GM12872 (cell line): ENCODE data around the gene TEX48.
A peak's percentile ranks its signal among the peaks of the same experiment; 100 is the strongest.

Source experiments
- CTCF ChIP-seq: IDR thresholded peaks from 3 replicates; pipeline ENCODE4 v1.5.1; 2011; ENCODE audit warnings: low read depth, mild to moderate bottlenecking, low read length, moderate library complexity; ENCODE audit not compliant: insufficient read depth

Gene TEX48

DNA sequence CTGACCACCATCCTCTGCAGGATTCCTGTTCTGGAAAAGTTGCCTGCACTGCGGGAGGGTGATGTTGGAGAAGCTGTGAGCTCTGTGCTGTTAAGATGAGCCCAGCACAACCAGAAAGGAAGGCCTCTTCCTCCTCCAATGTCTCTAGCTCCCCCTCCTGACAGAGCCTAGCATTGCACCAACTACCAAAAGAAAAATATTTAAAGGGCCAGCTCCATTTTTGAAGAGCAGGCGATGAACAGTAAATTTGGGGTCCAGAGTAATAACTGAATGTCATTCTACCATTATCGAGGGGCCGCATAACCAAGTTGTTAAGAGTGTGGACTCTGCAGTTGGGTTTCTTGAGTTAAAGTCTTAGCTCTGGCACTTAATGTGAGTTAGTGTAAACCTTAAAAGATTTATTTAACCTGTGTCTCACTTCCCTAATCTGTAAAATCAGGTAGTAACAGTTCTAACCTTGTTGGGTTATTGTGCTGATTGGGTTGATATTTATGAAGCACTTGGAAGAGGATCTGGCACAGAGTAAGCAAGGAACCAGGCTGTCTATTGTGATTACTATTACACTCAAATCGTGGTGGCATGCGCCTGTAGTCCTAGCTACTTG, 28.3 kb downstream of the TEX48 start:
- TF ChIP-seq CTCF, result peak; percentile 92

DNA sequence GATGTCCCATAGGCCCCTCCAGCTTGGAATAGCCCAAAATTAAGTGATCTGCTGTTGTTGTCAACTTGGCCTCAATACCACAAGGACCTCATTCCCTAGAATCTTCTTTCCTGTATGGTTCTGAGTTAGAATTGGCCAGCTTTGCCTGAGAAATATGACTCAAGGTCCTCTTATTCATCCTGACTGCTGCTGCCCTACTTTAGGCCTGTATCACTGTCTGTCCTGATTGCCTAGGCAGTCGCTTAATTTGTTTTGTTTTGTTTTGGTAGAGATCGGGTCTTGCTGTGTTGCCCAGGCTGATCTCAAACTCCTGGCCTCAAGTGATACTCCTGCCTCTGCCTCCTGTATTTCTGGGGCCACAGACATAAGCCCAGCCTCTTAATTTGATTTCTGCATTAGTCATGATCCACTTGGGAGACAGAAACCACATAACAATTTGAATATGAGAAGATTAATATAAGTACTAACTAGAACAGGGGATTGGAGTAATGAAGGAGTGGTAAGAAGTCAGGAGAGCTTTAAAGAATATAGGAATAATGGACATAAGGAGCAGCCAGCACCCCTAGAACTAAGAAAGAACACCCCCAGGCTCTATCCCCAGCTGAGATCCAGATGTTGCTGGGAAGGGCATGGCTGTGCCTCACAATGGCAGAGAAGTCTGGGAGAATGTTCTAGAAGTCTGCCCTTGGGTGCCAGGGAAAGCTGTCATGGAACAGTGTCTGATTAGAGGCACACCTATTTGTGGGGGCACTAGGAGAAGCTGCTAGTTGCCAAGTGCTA, 29.0 kb downstream of the TEX48 start:
- no peak for TF ChIP-seq CTCF

DNA sequence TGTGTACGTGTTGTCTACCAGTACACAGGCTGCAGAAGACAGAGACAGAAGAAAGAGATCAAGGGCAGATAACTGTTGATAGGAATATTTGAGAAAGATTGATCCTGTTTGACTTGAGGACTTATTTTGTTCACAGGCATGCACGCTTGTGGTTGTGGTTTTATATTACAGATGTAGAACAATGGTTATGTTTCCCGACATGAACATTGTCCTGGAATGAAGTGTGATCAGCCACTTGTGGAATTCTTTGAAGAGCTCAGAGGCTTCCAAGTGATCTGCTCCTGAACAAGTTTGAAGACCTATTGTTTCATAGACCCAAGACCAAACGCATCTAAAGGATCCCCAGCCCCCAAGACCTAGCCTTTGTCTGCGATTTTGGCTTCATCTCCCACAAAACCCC, 38.1 kb downstream of the TEX48 start:
- no peak for TF ChIP-seq CTCF

- no peak for TF ChIP-seq CTCF
These were observed 39.0 kb downstream of the TEX48 start for GRCh38 chr9:114643001-114643400.

GRCh38 chr9:114641967-114642366, 40.0 kb downstream of the TEX48 start:
- TF ChIP-seq CTCF, result no peak

DNA sequence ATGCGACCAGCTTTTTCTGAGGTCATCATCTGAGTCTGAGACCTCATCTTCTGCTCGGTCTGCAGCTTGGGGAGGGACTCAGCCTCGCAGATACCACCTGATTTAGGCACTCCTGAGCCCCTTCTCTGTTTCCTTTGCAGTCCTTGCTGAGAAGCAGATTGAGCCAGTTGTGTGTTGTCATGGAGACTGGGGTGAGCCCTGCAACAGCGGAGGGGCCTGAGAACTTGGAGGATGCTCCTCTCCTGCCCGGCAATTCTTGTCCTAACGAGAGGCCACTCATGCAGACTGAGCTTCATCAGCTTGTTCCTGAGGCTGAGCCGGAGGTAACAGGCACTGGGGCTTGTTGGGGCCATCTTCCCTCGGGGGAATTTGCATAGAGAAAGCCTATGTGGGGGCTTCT, 43.6 kb downstream of the TEX48 start:
- no peak for TF ChIP-seq CTCF

GRCh38 chr9:114634387-114634786, 47.6 kb downstream of the TEX48 start:
- no peak for TF ChIP-seq CTCF
